ENCODE measurements around the gene CD24. TPM values are rescaled to one million over a fixed set of nuclear protein-coding genes. Genes with fewer than 3 reads are reported as not detected.

CD24 gene
- total and polyA plus RNA-seq, 4 donors: 14.2 to 84.6 (median 14.7) TPM

DNA sequence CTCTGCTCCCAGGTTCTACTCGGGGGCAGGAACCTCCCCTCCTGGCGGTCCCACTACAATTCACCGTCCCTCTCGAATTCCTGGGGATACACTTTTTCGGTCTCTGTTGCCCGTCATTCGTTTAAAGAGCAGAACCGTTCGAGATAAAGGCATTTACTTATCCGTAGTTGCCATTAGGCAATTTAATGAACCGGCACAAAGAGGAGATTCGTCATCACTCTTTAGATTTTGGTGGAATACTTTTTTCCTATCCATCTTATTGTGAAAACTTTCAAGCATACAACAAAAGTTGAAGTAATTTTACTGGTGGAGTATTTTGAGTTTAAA, 1.2 kb upstream of the CD24 start:
- H3K36me3 ChIP-seq (ENCODE audit: control insufficient read depth in 4 of 4, insufficient read depth in 3 of 4, low read depth in 1 of 4, low read length in 3 of 4): no peaks in the 10 kb centered on the region
- H3K9me3 ChIP-seq (ENCODE audit: control insufficient read depth in 4 of 4, low read length in 3 of 4): no peaks in the 10 kb centered on the region
- H3K9ac ChIP-seq (ENCODE audit: low read depth in 1 of 2, low read length in 2 of 2): no peak overlapping the region
- WGBS: 3% methylated on average over 12 of the region's 12 CpGs
- peaks cover 10 to 16% (median 12%) of the 10 kb centered on the region in 4 donors for H3K4me1 ChIP-seq (ENCODE audit: control insufficient read depth in 4 of 4, insufficient read depth in 4 of 4, low read length in 3 of 4)
- peak overlapping the region in 1 of 3 donors; percentile 88 for H3K4me3 ChIP-seq (ENCODE audit: low read depth in 1 of 3, low read length in 3 of 3)
- no peak overlapping the region for H3K27ac ChIP-seq (ENCODE audit: low read depth in 1 of 2, low read length in 2 of 2)
- peaks cover 0 to 7% (median 1%) of the 10 kb centered on the region in 4 donors for H3K27me3 ChIP-seq (ENCODE audit: control insufficient read depth in 4 of 4, insufficient read depth in 4 of 4, low read length in 3 of 4)
- TF ChIP-seq RAD21 (IDR thresholded peaks at IDR 0.05) (no peak), HNF4G (IDR thresholded peaks at IDR 0.05) (no peak), FOXA2 (IDR thresholded peaks at IDR 0.05) (no peak), JUND (IDR thresholded peaks at IDR 0.05) (no peak), SP1 (IDR thresholded peaks at IDR 0.05) (no peak), TAF1 (conservative IDR thresholded peaks at IDR 0.05) (no peak)
- TF ChIP-seq, protein P1, sequence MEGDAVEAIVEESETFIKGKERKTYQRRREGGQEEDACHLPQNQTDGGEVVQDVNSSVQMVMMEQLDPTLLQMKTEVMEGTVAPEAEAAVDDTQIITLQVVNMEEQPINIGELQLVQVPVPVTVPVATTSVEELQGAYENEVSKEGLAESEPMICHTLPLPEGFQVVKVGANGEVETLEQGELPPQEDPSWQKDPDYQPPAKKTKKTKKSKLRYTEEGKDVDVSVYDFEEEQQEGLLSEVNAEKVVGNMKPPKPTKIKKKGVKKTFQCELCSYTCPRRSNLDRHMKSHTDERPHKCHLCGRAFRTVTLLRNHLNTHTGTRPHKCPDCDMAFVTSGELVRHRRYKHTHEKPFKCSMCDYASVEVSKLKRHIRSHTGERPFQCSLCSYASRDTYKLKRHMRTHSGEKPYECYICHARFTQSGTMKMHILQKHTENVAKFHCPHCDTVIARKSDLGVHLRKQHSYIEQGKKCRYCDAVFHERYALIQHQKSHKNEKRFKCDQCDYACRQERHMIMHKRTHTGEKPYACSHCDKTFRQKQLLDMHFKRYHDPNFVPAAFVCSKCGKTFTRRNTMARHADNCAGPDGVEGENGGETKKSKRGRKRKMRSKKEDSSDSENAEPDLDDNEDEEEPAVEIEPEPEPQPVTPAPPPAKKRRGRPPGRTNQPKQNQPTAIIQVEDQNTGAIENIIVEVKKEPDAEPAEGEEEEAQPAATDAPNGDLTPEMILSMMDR (IDR thresholded peaks at IDR 0.05; ENCODE audit: low read depth, low read length, missing input control): no peak
- TF ChIP-seq, protein P2, sequence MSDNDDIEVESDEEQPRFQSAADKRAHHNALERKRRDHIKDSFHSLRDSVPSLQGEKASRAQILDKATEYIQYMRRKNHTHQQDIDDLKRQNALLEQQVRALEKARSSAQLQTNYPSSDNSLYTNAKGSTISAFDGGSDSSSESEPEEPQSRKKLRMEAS (IDR thresholded peaks at IDR 0.05): no peak
- no peak for DNase-seq (ENCODE audit: low spot score)

DNA sequence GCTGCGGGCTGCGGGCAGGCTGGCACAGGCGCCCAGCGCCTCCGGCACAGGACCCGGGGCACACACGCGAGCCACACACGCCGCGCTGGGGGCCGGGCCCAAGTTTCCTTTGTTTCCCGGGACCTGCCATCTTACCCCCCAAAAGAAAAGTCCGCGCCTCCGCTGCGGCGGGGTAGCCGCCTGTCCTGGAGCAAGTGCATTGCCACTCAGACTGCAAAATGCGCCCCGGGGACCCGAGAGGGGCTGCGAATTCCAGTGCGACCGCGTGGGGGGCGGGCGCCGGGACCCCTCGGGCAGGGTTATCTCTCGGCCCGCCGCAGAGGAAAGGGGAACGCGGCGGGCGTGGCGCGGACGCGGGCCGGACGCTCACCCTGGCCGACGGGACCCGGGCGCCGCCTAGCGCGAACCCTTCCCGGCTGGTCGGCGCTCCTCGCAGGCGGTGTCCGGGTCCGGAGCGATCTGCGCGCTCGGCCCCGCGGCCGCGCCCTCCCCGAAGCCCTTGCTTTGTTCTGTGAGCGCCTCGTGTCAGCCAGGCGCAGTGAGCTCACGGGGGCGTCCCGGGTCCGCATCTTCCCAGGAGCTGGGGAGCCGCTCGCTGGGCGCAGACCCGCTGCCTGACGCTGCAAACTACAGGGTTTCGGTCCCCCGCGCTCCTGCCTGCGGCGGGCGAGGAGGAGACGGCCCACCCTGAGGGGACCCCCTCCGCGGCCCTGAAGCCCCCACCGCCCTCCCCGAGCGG, 639 bp upstream of the CD24 start:
- no peaks in the 10 kb centered on the region for H3K9me3 ChIP-seq (ENCODE audit: control insufficient read depth in 4 of 4, low read length in 3 of 4)
- peak overlapping the region in 2 of 3 donors; percentile 61 to 88 for H3K4me3 ChIP-seq (ENCODE audit: low read depth in 1 of 3, low read length in 3 of 3)
- no peaks in the 10 kb centered on the region for H3K36me3 ChIP-seq (ENCODE audit: control insufficient read depth in 4 of 4, insufficient read depth in 3 of 4, low read depth in 1 of 4, low read length in 3 of 4)
- peak overlapping the region in 1 of 2 donors; percentile 7 for H3K27ac ChIP-seq (ENCODE audit: low read depth in 1 of 2, low read length in 2 of 2)
- peaks cover 0 to 7% (median 1%) of the 10 kb centered on the region in 4 donors for H3K27me3 ChIP-seq (ENCODE audit: control insufficient read depth in 4 of 4, insufficient read depth in 4 of 4, low read length in 3 of 4)
- no peak overlapping the region for H3K9ac ChIP-seq (ENCODE audit: low read depth in 1 of 2, low read length in 2 of 2)
- DNase-seq (ENCODE audit: low spot score): peak; percentile 53
- TF ChIP-seq EGR1 (IDR thresholded peaks at IDR 0.05; ENCODE audit: low read depth in 2 of 2) (no peak), RAD21 (IDR thresholded peaks at IDR 0.05) (peak; percentile 44 to 49)
- under 1% methylated on average over 90 of the region's 90 CpGs for WGBS
- peaks cover 10 to 16% (median 12%) of the 10 kb centered on the region in 4 donors for H3K4me1 ChIP-seq (ENCODE audit: control insufficient read depth in 4 of 4, insufficient read depth in 4 of 4, low read length in 3 of 4)

DNA sequence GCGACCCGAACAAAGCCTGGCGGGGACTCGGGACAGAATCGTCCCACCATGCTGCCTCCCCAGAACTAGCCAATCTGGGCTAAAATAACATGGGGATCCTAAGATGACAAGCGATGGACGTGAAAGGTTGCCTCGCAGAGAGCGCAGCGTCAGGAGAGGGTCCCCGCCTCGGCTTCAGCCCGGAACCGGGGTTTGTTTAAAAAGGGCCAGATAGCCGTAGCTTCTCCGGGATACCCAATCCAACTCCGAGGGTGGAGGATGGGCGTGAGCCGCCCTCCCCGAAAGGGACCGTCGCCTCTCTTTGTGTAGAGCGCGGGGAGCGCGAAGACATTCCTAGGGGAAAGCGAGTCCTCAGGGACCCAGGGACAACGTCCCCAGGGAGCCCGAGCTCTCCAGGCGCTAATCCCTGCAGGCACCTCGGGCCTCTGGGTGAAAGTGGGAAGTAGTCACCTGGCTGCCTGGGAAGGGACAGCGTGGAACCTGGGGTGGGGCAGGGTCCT, 643 bp downstream of the CD24 start:
- 4% methylated on average over 32 of the region's 32 CpGs for WGBS
- Histone ChIP-seq H3K4me1 (ENCODE audit: control insufficient read depth in 4 of 4, insufficient read depth in 4 of 4, low read length in 3 of 4) (peaks cover 10 to 16% (median 12%) of the 10 kb centered on the region in 4 donors), H3K9ac (ENCODE audit: low read depth in 1 of 2, low read length in 2 of 2) (no peak overlapping the region), H3K9me3 (ENCODE audit: control insufficient read depth in 4 of 4, low read length in 3 of 4) (no peaks in the 10 kb centered on the region), H3K27ac (ENCODE audit: low read depth in 1 of 2, low read length in 2 of 2) (peak overlapping the region in 1 of 2 donors; percentile 12), H3K4me3 (ENCODE audit: low read depth in 1 of 3, low read length in 3 of 3) (peak overlapping the region; percentile 11 to 88 (median 55)), H3K27me3 (ENCODE audit: control insufficient read depth in 4 of 4, insufficient read depth in 4 of 4, low read length in 3 of 4) (peaks cover 0 to 7% (median 1%) of the 10 kb centered on the region in 4 donors), H3K36me3 (ENCODE audit: control insufficient read depth in 4 of 4, insufficient read depth in 3 of 4, low read depth in 1 of 4, low read length in 3 of 4) (no peaks in the 10 kb centered on the region)
- TF ChIP-seq, protein P3, sequence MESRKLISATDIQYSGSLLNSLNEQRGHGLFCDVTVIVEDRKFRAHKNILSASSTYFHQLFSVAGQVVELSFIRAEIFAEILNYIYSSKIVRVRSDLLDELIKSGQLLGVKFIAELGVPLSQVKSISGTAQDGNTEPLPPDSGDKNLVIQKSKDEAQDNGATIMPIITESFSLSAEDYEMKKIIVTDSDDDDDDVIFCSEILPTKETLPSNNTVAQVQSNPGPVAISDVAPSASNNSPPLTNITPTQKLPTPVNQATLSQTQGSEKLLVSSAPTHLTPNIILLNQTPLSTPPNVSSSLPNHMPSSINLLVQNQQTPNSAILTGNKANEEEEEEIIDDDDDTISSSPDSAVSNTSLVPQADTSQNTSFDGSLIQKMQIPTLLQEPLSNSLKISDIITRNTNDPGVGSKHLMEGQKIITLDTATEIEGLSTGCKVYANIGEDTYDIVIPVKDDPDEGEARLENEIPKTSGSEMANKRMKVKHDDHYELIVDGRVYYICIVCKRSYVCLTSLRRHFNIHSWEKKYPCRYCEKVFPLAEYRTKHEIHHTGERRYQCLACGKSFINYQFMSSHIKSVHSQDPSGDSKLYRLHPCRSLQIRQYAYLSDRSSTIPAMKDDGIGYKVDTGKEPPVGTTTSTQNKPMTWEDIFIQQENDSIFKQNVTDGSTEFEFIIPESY (IDR thresholded peaks at IDR 0.05): no peak
- DNase-seq (ENCODE audit: low spot score): no peak

All from liver (tissue), 9 donors.